Measurements from ENCODE around the gene ZNF341. TPM values are rescaled to one million over a fixed set of nuclear protein-coding genes. Genes with fewer than 3 reads are reported as not detected.

ZNF341 gene
- total and polyA plus RNA-seq, 9 of the 15 experiments (the other 6 are each of a cell fraction or from before 2014, with no cell fraction given), result 0.08 to 2.6 (median 1.0) TPM

GRCh38 chr20:33841436-33841799 is 109.6 kb downstream of the ZNF341 start:
- Histone ChIP-seq H2AFZ (ENCODE audit: low read depth, low read length) (no peak overlapping the region), H3K9me1 (ENCODE audit: control insufficient read depth, insufficient read depth, low read length) (peaks cover 8% of the 10 kb centered on the region), H3K27me3 (ENCODE audit: control insufficient read depth in 2 of 2, insufficient read depth in 2 of 2, low read length in 2 of 2) (no peaks in the 10 kb centered on the region), H3K36me3 (ENCODE audit: control insufficient read depth, insufficient read depth, low read length) (no peaks in the 10 kb centered on the region), H3K4me3 (no peak overlapping the region), H3K9me3 (replicated peaks; ENCODE audit: control insufficient read depth, insufficient read depth, low read depth, low read length) (no peaks in the 10 kb centered on the region), H3K79me2 (ENCODE audit: control insufficient read depth, insufficient read depth, low read length) (peaks cover 69% of the 10 kb centered on the region), H4K20me1 (replicated peaks; ENCODE audit: control insufficient read depth, insufficient read depth, low read length) (peaks cover 43% of the 10 kb centered on the region), H3K4me2 (ENCODE audit: insufficient read depth, low read length) (no peak overlapping the region), H3K9ac (ENCODE audit: insufficient read depth in 1 of 2, low read depth in 2 of 2, low read length in 2 of 2) (no peak overlapping the region), H3K4me1 (replicated peaks in 1 of 2; ENCODE audit: control insufficient read depth in 2 of 2, insufficient read depth in 2 of 2, low read length in 2 of 2) (peaks cover 10 to 40% of the 10 kb centered on the region in 2 experiments; a peak in 4 of 5 replicates), H3K27ac (ENCODE audit: extremely low read depth, low read depth, low read length) (no peak overlapping the region)
- DNase-seq (ENCODE audit: extremely low read depth in 1 of 4, low spot score in 3 of 4) (no peak), FAIRE-seq (no peak), ATAC-seq (no peak)
- intact Hi-C loops (cut with micrococcal nuclease) (no loop called here), in situ Hi-C loops (cut with MboI) (no loop called here)
- TF ChIP-seq SMAD4 (CRISPR knock-in tag; conservative IDR thresholded peaks at IDR 0.05), result no peak
- no peak for TF ChIP-seq PHF21A (IDR thresholded peaks at IDR 0.05; ENCODE audit: borderline replicate concordance, low read depth)
- TF ChIP-seq SMAD2 (IDR thresholded peaks at IDR 0.05; ENCODE audit: low read depth, low read length), result no peak
- TF ChIP-seq KLF10 (CRISPR knock-in tag; IDR thresholded peaks at IDR 0.05), result no peak
- TF ChIP-seq ZNF444 (CRISPR knock-in tag; IDR thresholded peaks at IDR 0.05), result no peak
- no peak for TF ChIP-seq ZNF707 (CRISPR knock-in tag; conservative IDR thresholded peaks at IDR 0.05)
- no peak for TF ChIP-seq SIN3B (IDR thresholded peaks at IDR 0.05; ENCODE audit: low read depth)
- no peak for TF ChIP-seq POLR3A (IDR thresholded peaks at IDR 0.05; ENCODE audit: borderline replicate concordance, extremely low read depth, insufficient read depth, insufficient read length)
- no peak for TF ChIP-seq NFATC3 (IDR thresholded peaks at IDR 0.05)
- TF ChIP-seq PHF20 (IDR thresholded peaks at IDR 0.05; ENCODE audit: partially characterized antibody), result no peak
- no peak for TF ChIP-seq HNRNPL (IDR thresholded peaks at IDR 0.05; ENCODE audit: low read depth, low read length)
- no peak for TF ChIP-seq TSHZ1 (CRISPR knock-in tag; IDR thresholded peaks at IDR 0.05)
- no peak for TF ChIP-seq CBFA2T2 (conservative IDR thresholded peaks at IDR 0.05)
- no peak for TF ChIP-seq KLF6 (CRISPR knock-in tag; IDR thresholded peaks at IDR 0.05; ENCODE audit: borderline replicate concordance)
- TF ChIP-seq DACH1 (IDR thresholded peaks at IDR 0.05; ENCODE audit: partially characterized antibody), result no peak
- TF ChIP-seq NR0B1 (IDR thresholded peaks at IDR 0.05; ENCODE audit: partially characterized antibody), result no peak
- 57% methylated on average over 4 of the region's 4 CpGs for WGBS (ENCODE audit: insufficient coverage, low coverage, missing lambda C conversion rate)
- ChIA-PET CTCF (ENCODE audit: low intra/inter-chr PET ratio) (no interaction called here), POLR2A (interaction anchor here (0.5 to 1.7 kb wide), 3 partner anchors 10 to 26 kb away, joined by 3 to 6 read pairs (median 4); no protein-coding TSS in a partner anchor)
- BruUV-seq (replicated peaks), result no TSS peak

Measured in K562 (cell line).